ENCODE measurements around the gene CFDP1. TPM values are rescaled to one million over a fixed set of nuclear protein-coding genes. Genes with fewer than 3 reads are reported as not detected.
"Not testable (repeated sequence)": the region's sequence is repeated elsewhere in the genome, so short reads cannot be mapped to it uniquely, and the experiment has no call there.

CFDP1 gene
- total RNA-seq, 2 experiments from 2014 or later, result 34.7 to 39.9 TPM

DNA sequence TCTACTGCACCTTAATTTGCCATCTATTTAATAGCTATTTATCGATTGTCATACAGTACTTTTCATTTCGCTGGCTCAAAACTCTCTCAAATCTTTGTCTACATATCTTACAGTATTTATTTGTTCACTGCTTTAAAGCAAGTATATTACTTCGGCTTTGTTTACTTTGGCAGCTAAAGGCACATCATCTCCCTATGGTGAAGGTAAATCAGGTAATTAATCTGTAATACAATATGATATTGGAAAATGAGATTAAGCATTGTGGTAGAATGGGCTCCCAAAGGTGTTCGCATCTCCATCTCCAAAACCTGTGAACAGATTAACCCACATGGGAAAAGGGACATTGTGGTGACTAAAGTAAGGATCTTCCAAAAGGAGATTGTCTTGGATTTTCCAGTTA is 24.7 kb upstream of the CFDP1 start:
- Mint-ChIP-seq H3K27me3 (no peaks in the 10 kb centered on the region), H3K4me3 (no peak overlapping the region), H3K27ac (no peak overlapping the region), H3K36me3 (ENCODE audit: low read depth) (peaks cover 18% of the 10 kb centered on the region), H3K4me1 (ENCODE audit: low read depth) (peaks cover 63% of the 10 kb centered on the region), H3K9me3 (no peaks in the 10 kb centered on the region)
- no peak for ATAC-seq
- TF ChIP-seq, protein P1, sequence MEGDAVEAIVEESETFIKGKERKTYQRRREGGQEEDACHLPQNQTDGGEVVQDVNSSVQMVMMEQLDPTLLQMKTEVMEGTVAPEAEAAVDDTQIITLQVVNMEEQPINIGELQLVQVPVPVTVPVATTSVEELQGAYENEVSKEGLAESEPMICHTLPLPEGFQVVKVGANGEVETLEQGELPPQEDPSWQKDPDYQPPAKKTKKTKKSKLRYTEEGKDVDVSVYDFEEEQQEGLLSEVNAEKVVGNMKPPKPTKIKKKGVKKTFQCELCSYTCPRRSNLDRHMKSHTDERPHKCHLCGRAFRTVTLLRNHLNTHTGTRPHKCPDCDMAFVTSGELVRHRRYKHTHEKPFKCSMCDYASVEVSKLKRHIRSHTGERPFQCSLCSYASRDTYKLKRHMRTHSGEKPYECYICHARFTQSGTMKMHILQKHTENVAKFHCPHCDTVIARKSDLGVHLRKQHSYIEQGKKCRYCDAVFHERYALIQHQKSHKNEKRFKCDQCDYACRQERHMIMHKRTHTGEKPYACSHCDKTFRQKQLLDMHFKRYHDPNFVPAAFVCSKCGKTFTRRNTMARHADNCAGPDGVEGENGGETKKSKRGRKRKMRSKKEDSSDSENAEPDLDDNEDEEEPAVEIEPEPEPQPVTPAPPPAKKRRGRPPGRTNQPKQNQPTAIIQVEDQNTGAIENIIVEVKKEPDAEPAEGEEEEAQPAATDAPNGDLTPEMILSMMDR (IDR thresholded peaks at IDR 0.05), result no peak
- no peak for DNase-seq
- intact Hi-C loops (cut with micrococcal nuclease), result no loop called here
- CTCF ChIA-PET, result interaction anchor here (1.1 to 1.9 kb wide), 2 partner anchors 92 to 258 kb away, joined by 3 to 7 read pairs; no protein-coding TSS in a partner anchor
- POLR2A ChIA-PET, result interaction anchor here (1.2 kb wide), 1 partner anchor 24 kb away, joined by 5 read pairs; no protein-coding TSS in a partner anchor

DNA sequence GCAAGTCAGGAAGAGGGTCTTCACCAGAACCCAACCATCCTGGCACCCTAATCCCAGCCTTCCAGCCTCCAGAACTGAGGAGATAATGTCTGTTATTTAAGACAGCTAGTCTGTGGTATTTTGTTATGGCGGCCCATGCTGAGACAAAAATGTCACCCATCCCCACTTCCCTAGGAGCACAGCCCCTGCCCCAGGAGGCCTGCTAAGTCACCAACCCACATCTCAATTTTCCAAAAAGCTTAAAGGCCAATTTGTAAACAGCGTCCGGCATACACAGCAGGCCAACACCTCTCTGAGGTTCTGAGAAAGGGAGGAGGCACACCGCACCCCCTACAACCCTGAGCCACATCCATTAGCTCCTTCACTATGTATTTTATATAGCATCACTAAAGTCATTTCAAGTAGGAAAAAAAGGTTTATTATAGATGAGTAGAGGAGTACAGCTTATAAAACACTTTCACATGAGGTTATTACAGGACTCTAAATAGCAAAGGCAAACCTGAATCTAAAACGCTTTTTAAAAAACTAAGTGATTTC is 24.2 kb upstream of the CFDP1 start:
- Mint-ChIP-seq H3K36me3 (ENCODE audit: low read depth) (peaks cover 14% of the 10 kb centered on the region), H3K27ac (no peak overlapping the region), H3K27me3 (no peaks in the 10 kb centered on the region), H3K4me1 (ENCODE audit: low read depth) (peaks cover 58% of the 10 kb centered on the region), H3K9me3 (no peaks in the 10 kb centered on the region), H3K4me3 (no peak overlapping the region)
- intact Hi-C loops (cut with micrococcal nuclease), result no loop called here
- TF ChIP-seq, protein P1 (IDR thresholded peaks at IDR 0.05), result no peak
- DNase-seq, result no peak
- POLR2A ChIA-PET, result interaction anchor here (1.2 kb wide), 1 partner anchor 24 kb away, joined by 5 read pairs; no protein-coding TSS in a partner anchor
- no peak for ATAC-seq
- CTCF ChIA-PET, result interaction anchor here (0.8 to 1.9 kb wide), 3 partner anchors 25 to 258 kb away, joined by 3 to 7 read pairs (median 4); no protein-coding TSS in a partner anchor

DNA sequence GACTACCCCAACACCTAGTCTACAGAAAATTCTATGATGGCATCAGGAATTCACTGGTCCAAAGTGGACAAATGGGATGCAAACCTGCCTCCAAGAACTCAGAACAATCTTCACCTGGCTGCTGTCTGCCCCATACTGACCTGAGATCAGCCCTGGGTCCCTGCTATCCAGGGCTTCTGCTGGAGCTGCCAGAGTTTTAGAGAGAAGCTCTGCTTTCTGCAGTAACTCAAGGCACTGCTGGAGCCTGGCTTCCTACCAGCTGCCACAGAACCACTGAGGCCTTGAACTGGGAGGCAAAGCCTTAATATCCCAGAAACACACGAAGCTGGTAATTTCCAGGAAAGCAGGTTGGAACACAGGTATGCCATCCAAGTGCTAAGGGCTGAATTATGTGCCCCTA is 23.7 kb upstream of the CFDP1 start:
- no peak overlapping the region for H3K4me3 Mint-ChIP-seq
- no peaks in the 10 kb centered on the region for H3K27me3 Mint-ChIP-seq
- no peak overlapping the region for H3K27ac Mint-ChIP-seq
- no peaks in the 10 kb centered on the region for H3K9me3 Mint-ChIP-seq
- H3K4me1 Mint-ChIP-seq (ENCODE audit: low read depth), result peaks cover 53% of the 10 kb centered on the region
- intact Hi-C loops (cut with micrococcal nuclease), result no loop called here
- no peak for DNase-seq
- peaks cover 14% of the 10 kb centered on the region for H3K36me3 Mint-ChIP-seq (ENCODE audit: low read depth)
- TF ChIP-seq, protein P1 (IDR thresholded peaks at IDR 0.05), result no peak
- CTCF ChIA-PET, result interaction anchor here (0.8 to 1.9 kb wide), 4 partner anchors 7 to 257 kb away, joined by 4 to 7 read pairs (median 6); partner anchors contain the start of gene TMEM170A
- no peak for ATAC-seq
- POLR2A ChIA-PET, result interaction anchor here (0.6 kb wide), 1 partner anchor 95 kb away, joined by 3 read pairs; no protein-coding TSS in a partner anchor

DNA sequence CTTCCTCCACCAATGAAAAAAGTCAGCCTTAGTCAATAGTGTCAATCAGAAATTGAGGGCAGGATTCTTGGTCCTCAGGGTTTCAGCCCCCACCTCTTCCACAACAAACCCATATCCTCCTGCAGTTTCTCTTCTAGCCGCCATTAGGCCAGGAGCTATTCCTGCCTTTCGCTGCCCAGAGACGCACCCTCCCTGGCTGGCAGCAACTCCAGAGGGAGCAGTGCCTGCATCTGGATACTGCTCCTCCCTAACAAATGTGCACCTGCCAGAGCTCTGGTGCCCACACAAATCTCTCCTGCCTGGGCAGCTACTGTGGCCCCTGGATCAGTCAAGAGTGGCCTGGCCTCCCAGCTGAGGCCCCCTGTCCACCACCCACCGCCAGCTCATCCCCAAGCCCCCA is 23.2 kb upstream of the CFDP1 start:
- H3K4me1 Mint-ChIP-seq (ENCODE audit: low read depth), result peaks cover 49% of the 10 kb centered on the region
- H3K9me3 Mint-ChIP-seq; H3K27ac Mint-ChIP-seq; DNase-seq; intact Hi-C loops (cut with micrococcal nuclease); H3K4me3 Mint-ChIP-seq; ATAC-seq; H3K27me3 Mint-ChIP-seq: not testable (repeated sequence)
- CTCF ChIA-PET, result interaction anchor here (0.9 to 1.9 kb wide), 4 partner anchors 8 to 60 kb away, joined by 3 to 7 read pairs (median 4); partner anchors contain the start of gene TMEM170A
- POLR2A ChIA-PET, result interaction anchor here (0.6 kb wide), 1 partner anchor 95 kb away, joined by 3 read pairs; no protein-coding TSS in a partner anchor
- H3K36me3 Mint-ChIP-seq (ENCODE audit: low read depth), result peaks cover 12% of the 10 kb centered on the region

DNA sequence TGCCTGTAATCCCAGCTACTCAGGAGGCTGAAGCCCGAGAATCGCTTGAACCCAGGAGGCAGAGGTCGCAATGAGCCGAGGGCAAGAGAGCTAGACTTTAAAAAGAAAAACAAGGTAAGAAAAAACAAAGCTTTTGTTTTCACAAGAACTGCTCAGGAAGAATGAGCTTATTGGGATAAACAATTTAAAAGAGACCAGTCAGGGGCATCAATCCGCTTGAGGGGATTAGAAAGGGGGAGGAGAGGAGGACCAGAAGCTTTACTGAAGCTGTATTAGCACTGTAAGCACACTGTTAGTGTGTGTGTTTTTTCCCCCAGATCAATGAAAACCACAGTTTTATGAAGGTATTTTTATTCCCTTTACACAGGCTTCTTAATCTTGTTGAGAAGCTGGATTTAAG is 22.4 kb upstream of the CFDP1 start:
- no peak for DNase-seq
- Mint-ChIP-seq H3K9me3 (no peaks in the 10 kb centered on the region), H3K27ac (no peak overlapping the region), H3K4me1 (ENCODE audit: low read depth) (peaks cover 45% of the 10 kb centered on the region), H3K27me3 (no peaks in the 10 kb centered on the region), H3K4me3 (no peak overlapping the region), H3K36me3 (ENCODE audit: low read depth) (peaks cover 13% of the 10 kb centered on the region)
- ChIA-PET CTCF (interaction anchor here (0.9 to 1.9 kb wide), 5 partner anchors 9 to 61 kb away, joined by 3 to 7 read pairs (median 4); partner anchors contain the start of gene TMEM170A), POLR2A (no interaction called here)
- no peak for ATAC-seq
- TF ChIP-seq, protein P1 (IDR thresholded peaks at IDR 0.05), result no peak
- intact Hi-C loops (cut with micrococcal nuclease), result no loop called here

Data from activated CD8-positive, alpha-beta T cell treated with anti-CD3 and anti-CD28 coated beads for 36 hours (primary cell).